T-helper 22 cell (primary cell): Measurements from ENCODE around the gene AGO1.
A peak's percentile ranks its signal among the peaks of the same experiment; 100 is the strongest.
"Not testable (repeated sequence)": the region's sequence is repeated elsewhere in the genome, so short reads cannot be mapped to it uniquely, and the experiment has no call there.

Experiments
- DNase-seq: peaks from one replicate; pipeline ENCODE4 v3.0.0-alpha.2; 2020; ENCODE audit warnings: low read depth

Gene AGO1

DNA sequence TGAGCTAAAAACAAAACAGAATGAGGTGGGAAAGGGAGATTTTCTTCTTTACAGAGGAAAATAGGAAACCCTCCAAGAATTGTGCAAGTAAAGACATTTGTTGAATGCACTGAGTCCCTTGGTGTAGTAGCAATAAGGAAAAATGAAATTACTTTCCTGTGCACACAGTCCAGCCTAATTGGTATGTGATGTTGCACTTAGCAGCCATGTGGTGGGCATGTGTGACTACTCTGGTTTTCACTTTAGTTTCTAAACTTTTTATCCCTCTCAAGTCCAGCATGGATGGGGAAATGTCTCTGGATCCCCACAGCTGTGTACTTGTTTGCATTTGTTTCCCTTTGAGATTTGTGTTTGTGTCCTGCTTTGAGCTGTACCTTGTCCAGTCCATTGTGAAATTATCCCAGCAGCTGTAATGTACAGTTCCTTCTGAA lies 40.8 kb downstream of the AGO1 start:
- no peak for DNase-seq

- DNase-seq, result no peak
Observed at GRCh38 chr1:35924838-35925237, 41.8 kb downstream of the AGO1 start.

DNA sequence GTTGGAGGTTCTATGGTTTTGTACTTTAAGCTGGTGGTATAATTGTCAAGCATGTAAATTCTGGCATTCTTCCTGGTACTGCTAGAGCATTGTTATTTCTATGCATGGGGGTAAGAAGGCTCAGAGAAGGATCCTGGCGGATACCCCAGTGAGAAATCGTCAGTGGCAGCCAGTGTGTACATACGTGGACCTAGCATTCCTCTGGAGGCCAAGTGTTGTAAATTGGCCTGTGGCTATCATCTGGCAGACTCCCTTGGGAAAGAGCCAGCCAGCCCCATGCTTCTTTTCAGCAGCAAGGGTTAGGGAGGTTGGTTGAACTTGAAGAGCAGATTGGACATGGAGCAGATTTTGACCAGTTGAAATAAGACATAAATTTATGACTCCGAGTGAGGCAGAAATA lies 42.7 kb downstream of the AGO1 start:
- no peak for DNase-seq

GRCh38 chr1:35927472-35927871 lies 44.5 kb downstream of the AGO1 start:
- no peak for DNase-seq

DNA sequence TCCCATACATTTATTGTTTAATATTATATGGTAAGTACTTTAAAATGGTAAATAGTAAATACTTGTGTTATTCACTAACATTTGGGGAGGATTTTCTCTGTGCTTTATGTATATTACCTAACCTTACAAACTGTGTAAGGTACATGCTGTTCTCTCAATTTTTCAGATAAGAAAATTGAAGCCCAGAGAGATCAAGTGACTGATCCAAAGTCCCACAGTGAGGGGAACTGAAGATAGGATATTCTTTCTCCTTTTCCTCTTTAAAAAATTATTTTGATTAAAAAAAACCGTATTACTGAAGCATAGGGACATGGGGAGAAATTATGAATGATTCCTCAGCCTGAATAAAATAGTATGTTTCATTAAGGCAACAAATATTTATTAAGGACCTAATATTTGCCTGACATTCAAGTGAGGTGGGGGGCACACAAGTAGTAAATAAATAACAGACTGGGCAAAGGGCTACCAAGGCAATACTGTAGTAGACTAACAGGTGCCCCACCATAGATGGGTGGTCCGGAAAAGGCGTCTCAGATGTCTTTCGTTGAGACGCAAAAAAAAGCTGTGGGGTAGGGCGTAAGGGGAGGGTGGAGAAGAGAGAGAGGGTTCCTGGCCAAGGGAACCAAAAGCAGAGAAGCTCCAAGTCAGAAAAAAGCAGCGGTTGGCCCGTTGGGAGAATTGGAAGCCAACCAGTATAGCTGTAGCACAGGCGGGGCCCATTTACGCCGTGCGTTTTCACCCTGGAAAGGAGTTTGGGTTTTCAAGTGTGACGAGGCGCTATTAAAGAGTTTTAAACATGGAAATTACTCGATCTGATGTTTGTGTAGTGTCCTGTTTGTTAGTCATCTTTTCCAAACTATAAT lies 47.0 kb downstream of the AGO1 start:
- DNase-seq, result peak; percentile 7

DNA sequence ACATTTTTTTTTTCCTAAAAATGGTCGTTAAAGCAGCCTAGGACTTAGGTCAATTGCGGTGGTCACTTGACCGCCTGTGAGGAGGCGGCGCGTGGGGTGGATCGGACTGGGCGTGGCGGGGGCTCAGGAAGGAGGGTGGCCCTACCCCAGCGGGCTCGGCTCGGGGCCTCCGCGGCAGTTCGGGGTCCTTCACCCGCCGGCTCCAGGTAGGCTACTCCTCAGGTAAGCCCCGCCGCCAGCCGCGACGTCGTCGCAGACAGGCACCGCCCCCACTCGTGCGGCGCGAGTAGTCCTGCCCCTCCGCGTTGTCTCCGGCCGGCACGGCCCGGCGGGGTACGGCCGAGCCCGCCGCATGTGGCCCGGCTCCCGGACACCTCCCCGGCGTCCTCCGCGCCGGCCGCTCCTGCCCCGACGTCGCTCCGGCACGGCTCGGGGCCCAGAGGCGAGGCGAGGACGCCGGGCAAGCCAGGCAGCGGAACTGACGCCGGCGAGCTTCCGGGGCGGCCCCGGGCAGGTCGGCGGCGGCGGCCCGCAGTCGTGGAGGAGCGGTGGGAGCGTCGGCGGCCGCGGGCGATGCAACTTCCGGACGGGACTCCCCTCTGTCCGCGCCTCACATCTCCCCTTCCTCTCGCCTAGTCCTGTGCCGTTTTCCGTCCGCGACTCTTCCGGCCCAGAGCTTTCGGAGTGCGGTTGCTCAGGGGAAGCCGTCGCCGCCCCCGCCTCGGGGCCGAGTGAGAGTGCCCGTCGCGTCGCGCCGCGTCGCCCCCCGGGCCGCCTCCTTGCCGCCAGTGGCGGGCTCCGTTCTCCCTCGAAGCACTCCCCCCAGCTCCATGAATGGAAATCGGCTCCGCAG lies 47.8 kb downstream of the AGO1 start, which contains the start of gene AGO3:
Gene AGO3, plus strand, starts transcription at position 513 of the 853 bp plus-strand sequence. Its CDS starts 322 bp downstream, at position 835.
- DNase-seq, result peak; percentile 81

GRCh38 chr1:35931446-35932157 lies 48.6 kb downstream of the AGO1 start:
- no peak for DNase-seq

- DNase-seq, result no peak
Observed at GRCh38 chr1:35932158-35932636, 49.2 kb downstream of the AGO1 start.

DNA sequence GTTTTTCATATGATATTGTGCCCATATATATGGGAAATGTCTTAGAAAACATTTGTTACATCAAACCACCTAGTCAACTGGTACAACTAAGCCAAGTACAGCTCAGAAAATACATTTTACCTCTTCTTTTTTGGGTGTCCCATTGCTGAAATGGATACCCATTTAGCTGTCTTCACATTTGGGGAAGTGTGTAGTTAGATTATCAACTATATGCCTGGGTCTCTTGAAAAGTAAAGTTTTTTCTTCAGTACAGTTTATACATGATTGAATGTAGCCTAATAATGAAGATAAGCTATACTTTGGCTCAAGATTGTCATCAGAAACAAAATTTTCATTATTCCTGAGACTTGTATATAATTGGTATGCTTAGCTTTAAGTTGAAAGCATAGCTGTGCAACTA lies 49.9 kb downstream of the AGO1 start:
- no peak for DNase-seq

DNA sequence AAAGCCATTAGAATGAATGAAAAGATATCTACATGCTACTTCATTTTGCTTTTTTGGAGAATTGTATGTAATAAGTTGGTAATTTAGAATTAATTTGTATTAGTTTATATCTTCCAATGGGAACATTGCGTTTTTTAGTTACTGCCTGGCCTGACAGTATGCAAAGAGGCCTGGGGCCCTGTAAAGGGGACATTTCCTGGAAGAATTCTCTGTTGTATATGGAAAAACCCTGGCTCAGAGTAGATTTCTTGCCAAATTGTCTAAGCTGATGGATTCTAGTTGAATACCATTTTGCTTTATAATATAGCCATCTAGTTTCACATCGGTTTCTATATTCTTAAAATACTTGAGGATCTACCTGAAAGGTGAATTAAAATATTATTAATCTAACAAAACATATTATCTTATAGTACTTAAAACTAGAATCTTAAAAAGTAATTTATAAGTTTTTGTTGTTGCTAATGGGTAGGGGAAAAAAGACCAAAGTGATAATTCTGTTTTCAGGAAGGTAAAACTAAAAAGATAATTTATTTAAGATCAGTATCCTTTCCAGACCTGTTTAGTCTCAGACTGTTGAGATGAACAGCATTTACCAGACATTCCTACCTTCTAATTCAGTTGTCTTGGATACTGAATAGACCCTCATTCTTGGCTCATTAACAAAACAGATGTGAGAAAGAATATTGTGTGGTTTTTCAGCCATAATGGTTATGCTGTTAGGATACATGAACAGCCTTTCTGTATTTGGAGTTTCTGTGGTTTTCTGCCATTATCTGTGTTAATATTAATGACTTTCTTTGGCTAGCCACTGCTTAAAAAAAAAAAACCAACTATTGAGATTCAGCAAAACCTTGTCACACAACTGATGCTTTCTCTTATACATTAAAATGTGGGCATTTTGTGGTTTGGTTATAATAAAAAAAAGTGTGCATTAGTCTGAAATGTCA lies 52.7 kb downstream of the AGO1 start:
- no peak for DNase-seq

DNA sequence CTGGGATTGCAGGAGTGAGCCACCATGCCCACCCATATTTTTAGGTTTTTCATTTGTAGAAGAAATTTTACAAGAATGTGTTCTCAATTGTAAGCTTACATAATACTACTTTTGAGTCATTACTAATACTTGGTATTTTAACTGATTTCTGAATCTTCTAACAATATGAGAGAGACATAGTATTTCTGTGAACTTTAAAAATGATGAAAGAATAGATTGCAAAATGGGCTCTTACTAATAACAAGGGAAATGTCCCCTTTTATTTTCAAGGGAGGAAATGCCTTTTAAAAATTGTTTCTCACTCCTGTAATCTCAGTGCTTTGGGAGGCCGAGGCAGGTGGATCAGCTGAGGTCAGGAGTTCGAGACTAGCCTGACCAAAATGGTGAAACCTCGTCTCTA lies 53.8 kb downstream of the AGO1 start:
- no peak for DNase-seq

DNA sequence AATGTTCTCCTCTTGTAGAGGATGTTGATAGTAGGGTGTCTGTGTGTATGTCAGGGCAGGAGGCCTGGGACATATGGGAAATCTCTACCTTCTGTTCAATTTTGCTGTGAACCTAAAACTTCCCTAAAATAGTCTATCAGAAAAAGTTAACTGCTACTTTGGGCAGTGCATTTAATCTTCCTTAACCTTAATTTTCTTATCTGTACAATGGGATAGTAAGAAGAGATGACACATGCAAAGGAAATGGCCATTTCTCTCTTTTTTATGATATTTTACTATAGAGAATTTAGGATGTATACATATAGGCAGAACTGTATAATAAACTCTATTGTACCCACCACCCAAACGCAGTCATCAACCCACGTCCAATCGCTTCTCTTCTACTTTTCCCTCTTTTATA lies 56.5 kb downstream of the AGO1 start:
- no peak for DNase-seq

GRCh38 chr1:35945327-35945726 lies 62.3 kb downstream of the AGO1 start:
- no peak for DNase-seq

DNA sequence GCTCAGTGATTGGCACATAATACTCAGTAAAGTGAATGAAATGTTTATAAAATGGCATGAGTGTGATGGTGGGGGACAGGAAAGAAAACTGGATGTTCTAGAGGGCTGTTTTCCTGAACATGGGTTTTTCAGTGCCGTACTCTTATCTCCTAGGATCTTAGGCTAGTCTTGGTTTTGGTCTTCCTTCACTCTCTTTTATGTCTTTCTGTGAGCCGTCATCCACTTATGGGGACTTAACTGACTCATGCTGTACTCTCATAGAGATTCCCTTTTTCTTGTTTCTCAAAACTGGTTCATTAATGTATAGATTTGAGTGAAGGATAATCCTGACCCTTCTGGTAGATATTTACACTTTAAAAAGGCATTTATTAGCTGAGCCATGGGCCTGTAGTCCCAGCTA lies 64.5 kb downstream of the AGO1 start:
- DNase-seq, result no peak

DNA sequence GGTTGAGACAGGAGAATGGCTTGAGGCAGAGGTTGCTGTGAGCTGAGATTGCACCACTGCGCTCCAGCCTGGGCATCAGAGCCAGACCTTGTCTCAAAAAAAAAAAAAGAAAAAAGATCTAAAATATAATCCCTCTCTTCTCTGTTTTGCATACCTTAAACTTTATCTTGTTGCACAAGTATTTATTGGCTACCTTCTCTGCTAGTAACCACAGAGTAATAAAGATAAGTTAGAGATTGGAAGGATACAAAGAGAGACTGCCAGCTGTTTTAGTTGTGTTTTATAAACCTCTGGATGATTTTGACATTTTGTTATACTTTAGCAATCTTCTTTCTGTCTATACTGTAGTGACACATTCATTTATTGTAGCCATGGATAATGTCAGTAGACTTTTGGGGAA lies 75.5 kb downstream of the AGO1 start:
- no peak for DNase-seq

DNA sequence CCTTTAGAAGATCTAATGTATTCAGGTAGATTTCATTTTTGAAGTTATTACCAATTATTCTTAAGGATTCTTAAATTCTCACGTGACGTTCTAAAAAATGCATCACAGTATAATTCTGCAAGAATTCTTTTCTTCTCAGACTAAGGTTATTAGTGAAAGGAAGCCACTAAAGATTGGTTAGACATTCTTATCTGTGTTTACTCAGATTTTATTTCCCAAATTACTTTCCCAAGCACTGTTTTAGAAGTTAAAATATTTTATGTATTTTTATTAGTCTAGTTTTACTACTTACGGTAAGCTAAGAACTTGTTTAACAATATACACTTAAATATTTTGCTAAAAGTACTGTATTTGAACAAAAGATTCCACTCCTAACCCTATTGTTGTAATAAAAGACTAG lies 76.3 kb downstream of the AGO1 start:
- DNase-seq, result no peak

DNA sequence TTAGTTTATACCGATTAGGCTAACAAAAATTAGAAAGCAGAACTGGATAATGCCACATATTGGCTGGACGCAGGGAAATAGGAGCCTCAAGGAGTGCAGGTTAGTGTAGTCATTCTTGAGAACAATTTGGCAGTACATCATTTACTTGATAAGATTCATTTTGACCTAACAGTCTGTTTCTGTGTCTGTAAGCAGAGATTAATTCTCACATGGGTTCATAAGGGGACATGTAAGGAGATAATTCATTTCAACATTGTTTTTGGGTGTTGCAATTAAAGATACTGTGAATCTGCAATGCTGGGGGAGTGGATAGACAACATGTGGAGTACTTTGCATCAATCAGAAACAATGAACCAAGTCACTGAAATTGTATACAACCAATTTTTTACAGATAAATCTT lies 79.9 kb downstream of the AGO1 start:
- no peak for DNase-seq

GRCh38 chr1:35964277-35964676 lies 81.3 kb downstream of the AGO1 start:
- DNase-seq, result not testable (repeated sequence)

GRCh38 chr1:35968396-35968795 lies 85.4 kb downstream of the AGO1 start:
- no peak for DNase-seq

- DNase-seq, result no peak
Observed at GRCh38 chr1:35971601-35972000, 88.6 kb downstream of the AGO1 start.

DNA sequence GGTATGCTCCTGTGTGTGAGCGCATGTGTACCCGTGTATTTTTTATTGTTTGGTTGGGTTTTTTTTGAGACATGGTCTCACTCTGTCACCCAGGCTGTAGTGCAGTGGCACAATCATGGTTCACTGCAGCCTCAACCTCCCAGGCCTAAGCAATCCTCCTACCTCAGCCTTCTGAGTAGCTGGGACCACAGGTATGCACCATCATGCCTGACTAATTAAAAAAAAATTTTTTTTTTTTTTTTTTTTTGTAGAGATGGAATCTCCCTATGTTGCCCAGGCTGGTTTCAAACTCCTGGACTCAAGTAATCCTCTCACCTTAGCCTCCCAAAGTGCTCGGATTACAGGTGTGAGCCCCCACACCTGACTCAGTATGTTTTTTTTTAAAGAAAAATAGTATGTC lies 89.6 kb downstream of the AGO1 start:
- DNase-seq, result not testable (repeated sequence)
